ENCODE results near the gene ZMYND8. TPM values are rescaled to one million over a fixed set of nuclear protein-coding genes. Genes with fewer than 3 reads are reported as not detected.
A peak's percentile ranks its signal among the peaks of the same experiment; 100 is the strongest.
"Not testable (repeated sequence)": the region's sequence is repeated elsewhere in the genome, so short reads cannot be mapped to it uniquely, and the experiment has no call there.

Gene ZMYND8
- total RNA-seq, 1 donor from 2014 or later: 49.3 TPM

DNA sequence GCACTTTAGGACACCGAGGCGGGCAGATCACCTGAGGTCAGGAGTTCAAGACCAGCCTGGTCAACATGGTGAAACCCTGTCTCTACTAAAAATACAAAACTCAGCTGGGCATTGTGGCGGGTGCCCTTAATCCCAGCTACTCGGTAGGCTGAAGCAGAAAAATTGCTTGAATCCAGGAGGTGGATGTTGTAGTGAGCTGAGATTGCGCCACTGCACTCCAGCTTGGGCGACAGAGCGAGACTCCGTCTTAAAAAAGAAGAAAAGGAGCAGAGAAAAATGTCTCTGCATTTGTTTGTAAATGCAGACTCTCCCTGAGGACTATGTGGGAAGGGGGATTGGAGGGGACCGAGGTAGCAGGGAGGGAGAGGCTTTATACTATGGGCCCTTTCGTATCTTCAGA lies 149.9 kb downstream of the ZMYND8 start:
- intact Hi-C loops (cut with DNase I); ATAC-seq; DNase-seq (ENCODE audit: low spot score): not testable (repeated sequence)

DNA sequence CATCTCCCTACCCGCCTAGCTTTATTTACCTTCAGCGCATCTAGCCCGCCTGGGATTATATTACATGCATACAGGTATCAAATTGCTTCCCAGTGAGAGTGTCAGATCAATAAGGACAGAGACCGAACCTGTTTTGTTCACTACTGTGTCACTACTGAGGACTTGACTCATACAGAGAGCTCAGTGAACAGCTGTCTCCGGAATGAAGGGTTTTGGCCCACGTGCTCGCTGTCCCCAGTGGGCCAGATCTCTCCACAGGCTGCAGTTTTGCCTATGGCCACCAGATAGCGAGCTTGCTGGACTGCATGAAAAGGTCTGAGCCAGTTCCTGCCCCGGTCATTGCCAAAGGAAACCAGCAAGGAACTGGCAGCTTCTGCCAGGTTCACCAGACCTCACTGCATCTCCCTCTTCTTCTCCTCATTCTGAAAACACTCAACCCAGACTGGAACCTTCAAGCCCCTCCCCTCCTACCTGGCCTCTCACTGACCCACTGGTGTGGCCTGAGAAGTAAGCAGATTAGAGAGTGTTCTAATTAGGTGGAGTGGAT lies 150.8 kb downstream of the ZMYND8 start:
- DNase-seq (ENCODE audit: low spot score) (peak; percentile 92), ATAC-seq (peak; percentile 87)
- intact Hi-C loops (cut with DNase I): no loop called here

DNA sequence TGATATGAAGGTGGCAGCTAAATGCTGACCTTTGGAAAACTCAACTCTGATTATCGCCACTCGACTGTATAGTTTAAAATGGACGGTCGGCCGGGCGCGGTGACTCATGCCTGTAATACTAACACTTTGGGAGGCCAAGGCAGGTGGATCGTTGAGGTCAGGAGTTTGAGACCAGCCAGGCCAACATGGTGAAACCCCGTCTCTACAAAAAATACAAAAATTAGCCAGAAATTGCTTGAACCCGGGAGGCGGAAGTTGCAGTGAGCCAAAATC lies 151.7 kb downstream of the ZMYND8 start:
- intact Hi-C loops (cut with DNase I); DNase-seq (ENCODE audit: low spot score); ATAC-seq: not testable (repeated sequence)

DNA sequence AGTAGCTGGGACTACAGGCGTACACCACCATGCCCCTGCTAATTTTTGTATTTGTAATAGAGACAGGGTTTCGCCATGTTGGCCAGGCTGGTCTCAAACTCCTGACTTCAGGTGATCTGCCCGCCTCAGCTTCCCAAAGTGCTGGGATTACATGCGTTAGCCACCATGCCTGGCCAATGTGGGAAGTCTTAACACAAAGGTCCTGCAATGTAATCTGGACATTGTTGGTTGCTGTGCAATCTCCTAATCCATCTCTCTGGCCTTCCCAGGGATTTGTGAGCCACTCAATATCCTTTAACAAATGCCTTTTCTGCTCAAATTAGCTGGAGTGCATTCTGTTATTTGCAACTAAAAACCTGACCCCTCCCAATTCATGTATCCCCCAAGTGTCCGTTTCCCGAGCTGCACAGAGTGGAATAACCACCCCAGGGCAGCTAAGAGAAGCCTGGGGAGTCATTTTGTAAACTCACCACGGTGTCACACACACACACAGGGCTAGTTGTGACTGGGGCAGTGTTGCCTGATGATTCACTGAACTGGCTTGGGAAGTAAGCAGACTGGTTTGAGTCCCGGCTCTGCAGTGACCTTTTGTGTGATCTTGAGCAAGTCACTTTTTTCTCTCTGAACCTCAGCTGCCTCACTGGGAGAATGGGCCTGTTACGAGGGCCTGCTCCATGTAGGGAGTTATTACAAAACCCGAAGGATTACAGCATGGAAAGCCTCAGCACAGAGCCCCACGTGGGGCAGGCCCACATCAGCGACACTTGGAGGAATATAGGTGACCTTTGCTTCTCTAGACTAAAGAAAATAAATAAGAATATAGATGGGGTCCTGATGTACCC lies 152.3 kb downstream of the ZMYND8 start:
- intact Hi-C loops (cut with DNase I): no loop called here
- no peak for DNase-seq (ENCODE audit: low spot score)
- ATAC-seq: no peak

DNA sequence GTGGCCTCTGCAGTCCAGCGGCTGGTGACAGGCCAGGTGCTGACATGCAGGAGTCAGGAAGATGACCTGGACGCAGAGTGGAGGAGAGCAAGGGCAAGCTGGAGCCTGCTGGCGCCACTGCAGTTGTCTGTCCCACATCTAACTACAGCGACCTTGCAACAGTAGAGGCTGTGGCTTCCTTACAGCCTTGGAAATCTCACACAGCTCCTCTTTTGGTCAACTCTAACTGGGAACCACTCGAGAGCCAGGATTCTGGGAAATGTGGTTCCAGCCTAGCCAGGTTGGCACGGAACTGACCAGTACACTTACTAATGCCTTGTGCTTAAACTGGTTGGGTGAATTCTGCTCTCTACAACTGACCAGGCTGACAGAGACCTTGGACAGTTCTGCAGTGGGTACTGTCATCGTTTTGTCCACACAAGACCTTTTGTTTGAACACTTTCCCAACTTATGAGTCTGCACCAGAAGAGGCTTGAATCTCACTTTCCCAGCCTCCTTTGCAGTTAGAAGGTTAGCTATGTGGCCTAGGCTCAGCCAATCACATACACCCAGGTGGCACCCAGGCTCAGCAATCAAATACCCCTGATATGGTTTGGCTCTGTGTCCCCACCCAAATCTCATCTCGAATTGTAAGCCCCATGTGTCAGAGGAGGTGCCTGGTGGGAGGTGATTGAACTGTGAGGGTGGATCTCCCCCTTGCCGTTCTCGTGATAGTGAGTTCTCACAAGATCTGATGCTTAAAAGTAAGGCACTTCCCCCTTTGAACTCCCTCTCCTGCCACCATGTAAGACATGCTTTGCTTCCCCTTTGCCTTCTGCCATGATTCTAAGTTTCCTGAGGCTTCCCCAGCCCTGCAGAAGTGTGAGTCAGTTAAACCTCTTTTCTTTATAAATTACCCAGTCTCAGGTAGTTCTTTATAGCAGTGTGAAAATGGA lies 153.5 kb downstream of the ZMYND8 start:
- intact Hi-C loops (cut with DNase I): no loop called here
- no peak for ATAC-seq
- DNase-seq (ENCODE audit: low spot score): no peak

DNA sequence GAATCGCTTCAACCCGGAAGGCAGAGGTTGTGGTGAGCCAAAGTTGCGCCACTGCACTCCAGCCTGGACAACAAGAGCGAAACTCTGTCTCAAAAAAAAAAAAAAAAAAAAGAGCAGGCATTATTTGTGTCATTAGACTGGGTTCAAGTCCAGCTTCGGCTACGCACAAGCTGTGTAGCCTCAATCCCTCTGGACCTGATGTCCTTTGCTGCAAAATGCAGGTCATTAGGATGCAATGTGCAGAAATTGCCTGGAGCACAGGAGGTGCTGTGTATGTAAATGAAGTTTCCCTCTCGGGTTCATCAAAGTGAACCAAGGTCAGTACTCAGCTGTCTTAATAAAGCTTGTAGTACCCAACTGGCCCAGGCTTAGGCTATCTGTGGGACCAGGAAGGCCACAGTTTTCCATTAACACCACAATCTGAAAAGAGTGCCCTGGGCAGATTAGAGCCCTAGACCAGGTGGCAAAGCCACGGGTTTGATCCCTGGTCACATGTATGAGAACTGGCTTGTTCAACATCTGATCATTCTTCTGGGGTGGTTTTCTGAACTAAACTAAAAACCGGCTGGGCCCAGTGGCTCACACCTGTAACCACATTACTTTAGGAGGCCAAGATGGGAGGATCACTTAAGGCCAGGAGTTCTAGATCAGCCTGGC lies 155.3 kb downstream of the ZMYND8 start:
- intact Hi-C loops (cut with DNase I): no loop called here
- DNase-seq (ENCODE audit: low spot score) (no peak), ATAC-seq (no peak)

DNA sequence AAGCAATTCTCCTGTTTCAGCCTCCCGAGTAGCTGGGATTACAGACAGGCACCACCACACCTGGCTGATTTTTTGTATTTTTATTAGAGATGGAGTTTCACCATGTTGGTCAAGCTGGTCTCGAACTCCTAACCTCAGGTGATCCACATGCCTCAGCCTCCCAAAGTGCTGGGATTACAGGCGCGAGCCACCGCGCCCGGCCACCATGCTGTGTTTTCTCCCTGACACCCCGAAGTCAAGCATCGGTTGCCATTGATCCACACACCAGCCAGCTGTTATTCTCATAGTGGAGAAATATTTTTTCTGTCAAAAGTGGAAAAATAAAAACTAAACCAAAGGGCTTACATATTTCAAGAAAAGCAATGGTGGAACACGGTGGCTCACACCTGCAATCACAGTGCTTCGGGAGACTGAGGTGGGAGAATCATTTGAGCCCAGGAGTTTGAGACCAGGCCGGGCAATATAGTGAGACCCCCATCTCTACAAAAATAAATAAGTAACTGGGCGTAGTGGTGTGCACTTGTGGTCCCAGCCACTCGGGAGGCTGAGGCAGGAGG lies 157.4 kb downstream of the ZMYND8 start:
- intact Hi-C loops (cut with DNase I): no loop called here
- DNase-seq (ENCODE audit: low spot score) (no peak), ATAC-seq (no peak)

DNA sequence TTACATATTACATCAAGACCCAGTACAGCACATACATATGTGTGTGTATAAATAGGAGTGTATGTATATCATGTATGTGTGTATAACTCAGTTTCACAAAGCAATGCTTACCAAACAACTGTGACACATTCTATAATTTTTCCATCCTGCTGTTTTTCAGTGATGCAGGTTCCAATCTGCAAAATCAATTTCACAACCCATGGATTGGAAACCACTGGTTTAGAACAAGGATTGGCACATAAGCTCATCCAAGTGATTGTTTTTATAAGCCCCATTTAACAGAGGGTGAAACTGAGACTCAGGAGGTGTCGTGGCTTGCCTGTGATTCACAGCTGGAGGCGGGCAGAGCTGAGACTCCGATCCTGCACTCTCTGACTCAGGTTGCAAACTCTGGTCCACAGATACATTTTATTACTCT lies 158.2 kb downstream of the ZMYND8 start:
- intact Hi-C loops (cut with DNase I): no loop called here
- no peak for ATAC-seq
- DNase-seq (ENCODE audit: low spot score): no peak

DNA sequence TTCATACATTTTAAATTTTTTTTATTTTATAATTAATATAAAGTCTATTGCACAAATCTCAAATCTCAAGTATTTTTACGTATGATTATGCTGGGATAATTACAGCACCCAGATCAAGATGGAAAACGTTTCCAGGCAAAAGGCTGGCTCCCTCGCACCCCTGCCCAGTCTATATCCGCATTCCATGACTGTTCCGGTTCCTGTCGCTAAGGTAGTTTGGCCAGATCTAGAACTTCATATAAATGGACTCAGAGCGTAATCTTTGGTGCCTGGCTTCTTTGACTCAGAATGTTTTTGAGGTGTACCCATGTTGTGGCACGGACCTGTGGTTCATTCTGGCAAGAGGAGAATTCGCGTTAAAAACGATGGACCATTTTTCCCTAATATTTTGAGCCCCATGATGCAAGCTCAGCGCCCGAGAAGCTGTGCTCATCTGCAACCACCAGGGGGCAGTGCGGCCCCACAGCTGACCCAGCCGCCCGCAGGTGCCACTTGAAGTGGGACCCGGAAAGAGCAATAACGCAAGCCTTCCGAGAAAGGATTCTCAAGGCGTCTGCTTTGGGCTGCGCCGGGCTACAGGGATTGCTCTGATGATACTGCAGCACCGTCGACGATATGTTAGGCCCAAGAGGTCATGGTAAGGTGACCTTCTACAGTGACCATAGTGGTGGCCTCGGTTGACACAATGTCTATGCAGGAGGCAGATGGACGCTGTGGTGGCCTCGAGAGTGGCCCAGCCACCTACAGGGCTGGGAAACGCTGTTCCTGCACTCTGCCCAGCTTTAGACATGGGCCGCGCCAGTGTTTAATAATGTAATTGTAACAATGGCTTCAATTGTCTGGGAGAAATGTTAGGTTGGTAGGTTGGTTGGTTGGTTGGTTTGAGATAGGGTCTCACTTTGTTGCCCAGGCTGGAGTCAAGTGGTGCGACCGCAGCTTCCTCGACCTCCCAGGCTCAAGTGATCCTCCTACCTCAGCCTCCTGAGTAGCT lies 160.1 kb downstream of the ZMYND8 start:
- DNase-seq (ENCODE audit: low spot score): peak; percentile 79
- peak; percentile 83 for ATAC-seq
- intact Hi-C loops (cut with DNase I): no loop called here

DNA sequence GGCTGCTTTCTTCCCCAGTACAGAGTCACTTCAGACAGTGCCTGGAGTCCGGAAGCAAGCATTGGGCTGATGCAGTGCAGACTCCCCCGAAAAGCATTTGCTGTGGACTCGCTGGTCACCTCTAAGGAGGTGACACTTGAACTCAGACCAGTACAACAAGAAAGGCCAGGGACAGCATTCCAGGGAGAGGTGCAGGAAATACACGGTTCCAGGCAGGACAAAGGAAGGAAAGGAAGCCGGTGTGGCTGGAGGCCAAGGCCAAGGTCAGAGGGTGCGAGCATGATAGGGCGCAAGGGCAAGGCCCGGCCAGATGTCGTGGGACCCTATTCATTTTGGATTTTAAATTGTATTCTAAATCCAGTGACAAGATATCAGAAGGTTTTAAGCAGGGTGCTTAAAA lies 160.9 kb downstream of the ZMYND8 start:
- DNase-seq (ENCODE audit: low spot score) (no peak), ATAC-seq (no peak)
- intact Hi-C loops (cut with DNase I): no loop called here

DNA sequence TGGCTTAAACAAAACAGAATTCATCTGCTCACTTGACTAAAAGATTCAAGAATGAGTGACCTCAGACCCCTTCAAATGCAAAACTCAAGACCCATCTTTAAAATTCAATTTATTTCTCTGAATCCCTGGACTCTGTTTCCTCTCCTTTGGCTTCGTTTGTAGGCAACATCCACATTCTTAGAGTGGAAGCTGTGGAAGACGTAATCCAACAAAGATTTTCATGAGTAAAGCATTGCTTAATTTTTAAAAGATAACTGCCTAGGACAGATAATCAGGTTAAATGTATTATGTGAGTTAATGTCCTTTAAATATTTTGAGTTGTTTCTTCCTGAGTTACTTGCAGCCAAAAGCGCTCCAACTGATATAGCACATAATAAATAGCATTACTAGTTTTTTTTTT lies 164.5 kb downstream of the ZMYND8 start:
- intact Hi-C loops (cut with DNase I): no loop called here

DNA sequence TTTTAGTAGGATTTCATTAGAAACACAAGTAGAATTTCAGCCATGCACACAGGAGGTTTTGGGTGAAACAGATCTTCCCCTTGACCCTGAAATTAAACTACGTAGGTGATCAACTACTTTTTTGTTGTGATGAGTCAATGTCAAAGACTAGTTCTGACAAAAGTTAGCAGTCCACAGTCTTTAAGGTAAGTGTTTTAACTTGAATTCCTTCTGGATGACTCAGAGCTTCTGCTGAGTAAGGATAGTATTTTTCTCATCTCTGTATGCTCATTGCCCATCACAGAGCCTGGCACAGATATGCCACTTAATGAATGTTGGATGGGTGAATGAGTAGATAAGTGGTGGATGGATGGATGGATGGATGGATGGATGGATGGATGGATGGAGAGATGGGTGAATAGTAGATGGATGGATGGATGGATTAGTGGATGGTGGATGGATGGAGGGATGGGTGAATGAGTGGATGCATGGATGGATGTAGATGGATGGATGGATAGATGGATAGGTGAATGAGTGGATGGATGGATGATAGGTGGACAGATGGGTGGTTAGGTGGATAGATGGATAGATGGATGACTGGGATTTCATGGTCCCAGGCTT lies 165.3 kb downstream of the ZMYND8 start:
- ATAC-seq: no peak
- DNase-seq (ENCODE audit: low spot score): no peak
- intact Hi-C loops (cut with DNase I): no loop called here

More for the DNA sequence above, 164.5 kb downstream of the ZMYND8 start:
- ATAC-seq (no peak), DNase-seq (ENCODE audit: low spot score) (no peak)

DNA sequence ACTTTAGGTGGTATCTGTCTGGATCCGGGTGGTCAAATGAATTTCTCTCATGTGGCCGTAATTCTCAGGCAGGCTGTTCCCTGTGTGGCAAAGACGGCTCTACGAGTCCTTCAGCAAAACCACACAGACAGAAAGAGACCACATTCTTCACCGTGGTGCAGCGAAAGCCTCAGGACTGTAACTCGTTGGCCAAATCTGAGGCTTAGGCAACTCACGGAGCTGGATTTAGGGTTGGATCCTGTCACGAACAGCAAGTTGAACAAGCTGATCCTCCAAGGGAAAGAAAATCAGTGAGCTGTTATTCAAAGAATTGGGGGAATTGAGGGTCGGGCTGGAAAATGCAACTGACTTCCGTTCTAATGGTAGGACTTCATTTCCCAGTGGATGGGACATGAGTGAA lies 167.4 kb downstream of the ZMYND8 start:
- intact Hi-C loops (cut with DNase I): no loop called here
- ATAC-seq (no peak), DNase-seq (ENCODE audit: low spot score) (no peak)

DNA sequence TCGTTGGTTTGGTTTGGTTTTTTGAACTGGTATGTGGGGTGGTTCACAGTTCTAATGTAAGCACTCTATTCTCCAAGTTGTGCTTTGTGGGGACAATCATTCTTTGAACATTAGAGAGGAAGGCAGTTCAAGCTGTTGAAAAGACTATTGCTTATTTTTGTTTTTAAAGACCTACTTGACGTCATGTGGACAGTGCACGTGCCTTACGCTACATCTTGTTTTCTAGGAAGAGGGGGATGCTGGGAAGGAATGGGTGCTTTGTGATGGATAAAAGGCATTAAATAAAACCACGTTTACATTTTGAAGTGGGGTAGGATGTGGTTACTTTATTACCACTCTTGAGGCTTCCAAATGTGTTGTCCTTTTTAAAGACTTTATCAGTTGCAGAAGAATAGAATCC lies 168.0 kb downstream of the ZMYND8 start:
- intact Hi-C loops (cut with DNase I): no loop called here
- ATAC-seq: no peak
- no peak for DNase-seq (ENCODE audit: low spot score)

DNA sequence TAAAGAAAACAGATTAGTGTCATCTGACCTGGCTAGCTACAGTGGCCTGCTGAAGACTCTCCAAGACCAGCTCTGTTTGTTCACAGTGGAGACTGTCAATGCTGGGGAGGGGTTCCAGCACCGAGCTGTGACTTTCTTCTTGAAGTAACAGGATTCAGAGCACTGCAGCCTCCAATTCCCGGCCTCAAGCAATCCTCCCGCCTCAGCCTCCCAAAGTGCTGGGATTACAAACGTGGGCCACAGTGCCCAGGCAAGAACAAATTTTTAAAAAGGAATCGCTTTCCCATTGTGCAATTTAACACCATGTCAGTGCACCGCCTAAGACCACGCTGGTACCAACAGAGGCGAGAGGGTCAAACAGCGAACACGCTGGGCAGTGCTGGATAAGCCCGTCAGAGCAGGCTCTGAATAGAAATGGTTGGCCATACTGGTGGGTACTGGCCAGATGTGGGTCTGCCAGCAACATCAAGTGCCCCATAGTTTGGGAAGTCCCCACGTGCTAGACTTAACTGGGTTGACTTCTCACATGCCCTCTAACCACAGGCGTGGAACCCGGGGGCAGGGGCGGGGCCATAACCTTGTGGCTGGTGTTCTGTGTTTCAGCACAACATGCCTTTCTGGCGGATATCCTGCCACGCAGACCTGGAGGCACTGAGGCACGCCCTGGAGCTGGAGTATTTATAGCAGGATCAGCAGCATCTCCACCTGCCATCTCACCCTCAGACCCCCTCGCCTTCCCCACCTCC lies 168.9 kb downstream of the ZMYND8 start:
- intact Hi-C loops (cut with DNase I): no loop called here
- ATAC-seq: no peak
- DNase-seq (ENCODE audit: low spot score): no peak

DNA sequence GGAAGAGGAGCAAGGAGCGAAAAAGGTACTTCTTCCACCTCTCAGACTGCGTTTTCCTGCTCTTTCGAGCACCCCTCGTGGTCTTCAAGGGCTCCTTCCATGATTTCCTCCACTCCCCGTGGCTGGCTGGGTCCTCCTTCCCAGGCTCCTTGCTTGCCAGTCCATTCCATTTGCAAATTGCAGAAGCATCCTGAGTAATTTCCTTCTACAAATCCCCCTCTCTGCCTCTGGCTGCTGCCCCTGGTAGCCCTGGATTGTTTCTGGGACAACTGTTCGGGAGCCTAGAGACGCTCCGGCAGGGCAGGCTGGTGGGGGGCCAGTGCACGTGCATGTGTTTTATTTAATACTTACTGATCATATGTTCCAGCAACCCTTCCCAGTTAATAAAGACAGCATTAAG lies 173.1 kb downstream of the ZMYND8 start:
- DNase-seq (ENCODE audit: low spot score) (no peak), ATAC-seq (no peak)
- intact Hi-C loops (cut with DNase I): no loop called here

Measured in sciatic nerve (tissue), 2 donors.